IPS DF 19.7 (cell line): ENCODE results near the gene AFDN.

Source experiments
- DNase-seq: peaks from one replicate; pipeline ENCODE4 v3.0.0-alpha.2; 2013; ENCODE audit warnings: low read depth, low spot score

The AFDN gene

DNA sequence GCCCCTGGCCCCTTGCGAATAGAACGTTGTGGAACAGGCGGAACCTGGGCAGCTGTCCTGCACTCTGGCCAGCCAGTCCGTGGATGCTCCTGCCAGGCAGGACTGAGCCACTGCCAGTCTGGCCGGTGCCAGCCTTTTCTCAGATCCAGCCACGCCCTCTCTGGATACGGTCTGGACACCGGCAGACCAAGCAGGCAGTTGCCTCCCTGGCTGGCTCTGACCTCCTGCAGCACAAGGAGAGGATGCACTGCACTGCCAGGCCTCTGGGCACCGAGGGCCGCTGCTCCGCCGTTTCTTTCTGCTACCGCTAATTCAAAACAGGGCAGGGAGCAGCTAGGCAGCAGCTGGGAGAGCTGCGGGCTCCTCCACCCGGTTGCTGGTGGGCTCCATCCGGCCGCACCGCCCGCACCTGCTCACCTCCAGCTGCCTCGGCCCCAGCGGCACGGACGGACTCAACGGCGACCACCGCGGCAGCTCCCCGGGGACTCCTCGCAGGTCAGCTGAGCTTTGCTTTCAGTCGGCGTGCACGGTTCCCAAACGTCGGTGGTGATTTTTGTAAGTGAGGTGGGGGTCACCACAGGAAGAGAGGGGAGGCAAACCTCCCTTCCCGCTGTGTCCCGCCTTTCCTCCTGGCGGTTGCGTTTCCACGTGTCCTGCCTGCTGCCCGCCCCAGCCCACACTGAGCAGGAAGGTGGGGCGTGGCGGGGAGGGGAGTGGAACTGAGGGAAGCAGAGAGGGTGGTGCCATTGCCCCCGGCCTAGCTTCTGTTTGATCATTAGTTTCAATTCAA lies 30.3 kb upstream of the AFDN start:
- no peak for DNase-seq

DNA sequence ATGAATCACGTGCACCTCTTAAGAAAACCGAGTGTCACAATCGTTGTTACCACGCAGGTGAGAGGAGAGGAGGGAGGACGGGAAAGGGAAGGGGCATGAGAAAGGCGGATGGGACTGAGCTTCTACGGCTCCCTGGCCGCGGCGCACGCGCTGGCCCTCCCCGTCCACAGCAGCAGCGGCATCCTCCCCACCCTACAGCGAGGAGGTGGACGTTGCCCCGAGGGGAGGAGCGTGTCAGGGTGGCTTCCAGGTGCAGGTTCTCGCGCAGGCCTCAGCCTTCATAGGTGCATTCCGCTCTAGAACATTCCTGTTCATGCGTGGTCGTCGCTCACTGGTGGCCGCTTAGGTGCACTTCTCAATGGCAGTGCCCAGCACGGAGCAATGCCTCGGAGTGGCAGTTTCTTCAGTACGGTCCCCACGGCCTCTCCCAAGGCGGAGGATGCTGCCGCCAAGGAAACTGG lies 29.7 kb upstream of the AFDN start:
- DNase-seq, result no peak

DNA sequence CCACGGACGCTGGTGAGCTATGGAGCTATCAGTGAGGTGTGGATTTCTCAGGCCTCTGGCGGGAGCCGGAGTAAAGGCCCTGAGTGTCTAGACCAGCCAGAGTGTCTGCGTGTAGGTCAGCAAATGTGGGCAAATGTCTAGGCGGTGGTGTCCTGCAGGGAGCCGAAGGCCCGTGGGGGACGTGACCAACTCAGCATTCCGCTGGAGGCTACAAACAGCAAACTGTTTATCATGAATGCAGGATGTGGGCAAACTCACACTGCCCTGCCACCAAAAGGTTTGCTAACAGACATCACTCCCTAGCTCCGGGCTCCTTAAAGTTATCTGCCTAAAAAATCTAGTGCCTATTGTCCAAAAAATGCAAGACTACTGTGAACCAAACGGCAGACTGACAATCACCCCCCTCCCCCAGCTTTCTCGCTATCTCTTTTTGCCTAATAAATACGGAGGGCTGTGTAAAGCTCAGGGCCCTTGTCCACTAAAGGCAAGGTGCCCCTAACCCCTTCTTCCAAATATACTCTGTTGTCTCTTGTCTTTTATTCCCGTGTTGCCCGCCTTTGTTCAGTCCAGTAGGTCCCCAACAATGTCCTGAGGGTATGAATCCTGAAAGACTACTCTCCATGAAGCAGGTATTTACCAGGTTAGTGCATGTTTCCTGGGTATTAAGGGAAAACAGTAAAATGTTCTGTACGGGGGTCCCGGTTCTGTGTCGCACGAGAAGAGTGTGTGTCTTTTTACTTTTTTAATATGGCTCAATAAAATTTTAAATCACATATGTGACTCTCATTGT lies 29.0 kb upstream of the AFDN start:
- DNase-seq, result no peak

DNA sequence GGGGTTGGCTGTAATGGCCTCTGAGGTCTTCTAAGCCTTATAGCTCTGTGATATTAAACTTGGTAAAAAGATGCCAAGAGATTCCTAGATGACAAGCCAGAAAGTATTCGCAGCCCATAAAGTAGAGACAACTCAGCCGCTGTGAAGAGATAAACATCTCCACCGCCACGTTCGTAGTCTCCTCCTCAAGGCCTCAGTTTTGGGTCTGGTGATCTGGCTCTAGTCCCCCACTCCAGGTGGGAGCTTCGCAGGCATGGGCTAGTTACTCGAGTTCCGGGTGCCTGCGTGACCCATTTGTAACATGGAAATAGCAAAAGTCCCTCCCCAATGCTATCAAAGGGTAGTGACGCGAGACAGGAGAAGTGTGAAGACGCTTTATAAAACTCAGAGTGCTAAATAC lies 28.3 kb upstream of the AFDN start:
- no peak for DNase-seq

DNA sequence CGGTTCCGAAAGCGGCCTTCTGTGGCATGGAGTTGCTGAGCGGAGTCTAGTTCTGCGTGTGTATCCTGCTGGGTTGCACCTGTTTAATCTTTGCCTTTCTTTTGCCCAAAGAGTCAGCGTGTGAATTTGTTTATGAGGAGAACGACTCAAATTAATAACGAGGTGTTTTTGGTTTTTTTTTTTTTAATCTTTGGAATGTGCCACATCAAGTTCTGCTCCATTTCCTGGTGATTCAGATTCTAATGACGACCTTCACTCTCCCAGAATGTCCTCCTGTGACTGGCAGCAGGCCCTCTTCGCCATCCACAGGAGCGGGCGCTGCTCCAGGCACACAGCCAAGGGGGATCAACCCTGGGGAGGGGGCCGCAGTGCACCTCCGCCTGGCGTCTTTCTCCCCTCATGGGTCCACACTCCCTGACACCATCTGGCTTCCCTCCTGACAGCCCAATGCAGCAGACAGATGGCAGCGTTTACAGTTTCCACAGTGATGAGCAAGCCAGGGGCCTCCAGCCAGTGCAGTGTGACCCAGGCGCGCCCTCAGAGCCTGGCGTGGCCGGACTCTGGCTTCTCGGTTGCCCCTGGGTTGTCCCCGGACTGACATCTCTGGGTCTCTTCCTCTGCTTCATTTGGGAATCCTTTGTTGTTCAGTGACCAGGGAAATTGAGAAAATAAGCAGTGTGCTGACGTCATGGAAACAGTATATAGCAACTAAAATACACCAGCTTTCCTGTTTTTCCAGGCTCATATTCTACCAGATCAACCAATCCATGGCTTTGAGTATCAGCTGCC lies 27.5 kb upstream of the AFDN start:
- DNase-seq, result no peak

DNA sequence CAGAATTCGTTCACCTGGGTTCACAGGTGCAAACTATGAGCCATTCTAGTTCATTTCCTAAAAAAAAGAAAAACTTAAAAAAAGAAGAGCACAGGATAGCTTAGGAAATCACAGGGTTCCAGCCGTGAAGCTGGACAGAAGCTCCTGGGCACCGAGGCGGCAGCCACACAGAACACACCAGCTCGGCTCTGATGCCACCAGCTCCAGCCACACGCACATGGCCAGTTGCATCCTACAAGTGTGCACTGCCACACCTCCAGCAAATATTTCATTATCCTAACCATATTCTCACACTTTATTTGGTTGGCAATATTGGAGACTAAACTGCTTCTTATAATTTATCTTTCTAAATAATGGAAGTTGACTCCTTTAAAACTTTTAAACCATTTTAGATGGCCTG lies 26.2 kb upstream of the AFDN start:
- no peak for DNase-seq

DNA sequence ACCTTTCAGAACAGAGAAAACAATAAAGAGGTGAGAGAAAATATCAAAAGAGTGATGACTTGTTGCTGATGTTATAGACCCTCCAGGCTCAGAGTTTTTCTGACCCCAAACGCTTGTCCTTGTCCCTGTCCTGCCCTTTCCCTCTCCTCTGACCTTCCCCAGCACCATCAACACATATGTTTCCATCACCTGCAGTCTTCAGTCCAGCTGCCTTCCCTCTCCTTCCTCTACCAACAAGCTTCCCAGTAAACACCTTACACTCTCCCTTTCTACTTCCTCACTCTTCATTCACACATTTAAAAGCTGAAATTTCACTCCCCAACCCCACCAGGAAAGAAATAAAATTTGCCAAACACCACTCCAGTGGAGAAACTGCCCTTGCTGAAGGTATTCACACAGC lies 25.4 kb upstream of the AFDN start:
- DNase-seq, result no peak

DNA sequence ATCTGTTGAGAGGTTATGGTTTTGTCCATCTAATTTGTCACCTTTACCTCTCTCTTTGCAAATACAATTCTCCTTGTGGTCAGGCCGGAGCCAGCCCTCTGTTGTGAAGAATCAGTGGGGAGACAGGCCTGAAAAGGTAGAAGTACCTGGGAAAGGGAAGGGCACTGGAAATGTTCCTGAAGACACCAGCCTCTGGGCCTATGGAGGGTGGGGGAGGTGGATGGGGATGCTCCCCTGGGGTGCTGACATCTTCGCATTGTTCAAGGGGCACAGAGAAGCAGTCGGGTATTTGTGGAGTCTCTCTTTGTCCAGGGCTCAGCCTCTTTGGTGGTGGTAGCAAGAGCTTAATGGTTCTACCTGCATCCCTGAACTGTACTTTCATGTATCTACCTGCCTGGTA lies 24.4 kb upstream of the AFDN start:
- no peak for DNase-seq

DNA sequence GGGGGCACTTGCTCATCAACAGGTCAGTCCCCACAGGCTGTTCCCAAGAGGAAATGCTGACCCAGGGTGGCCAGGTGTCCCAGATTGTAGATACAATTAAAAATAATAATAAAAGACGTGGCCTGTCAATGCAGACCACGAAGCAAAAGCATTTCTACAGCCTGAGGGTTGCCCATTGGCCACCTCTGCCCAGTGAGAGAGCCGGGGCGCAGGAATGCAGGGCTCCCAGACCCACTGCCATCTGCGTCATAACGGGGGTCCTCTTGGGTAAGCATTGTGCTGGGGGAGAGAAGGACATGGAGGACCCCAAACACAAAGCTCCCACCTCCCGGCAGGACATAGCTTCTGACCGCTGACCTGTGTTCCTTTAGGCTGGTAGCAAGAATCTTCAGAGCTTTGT lies 22.9 kb upstream of the AFDN start:
- no peak for DNase-seq

DNA sequence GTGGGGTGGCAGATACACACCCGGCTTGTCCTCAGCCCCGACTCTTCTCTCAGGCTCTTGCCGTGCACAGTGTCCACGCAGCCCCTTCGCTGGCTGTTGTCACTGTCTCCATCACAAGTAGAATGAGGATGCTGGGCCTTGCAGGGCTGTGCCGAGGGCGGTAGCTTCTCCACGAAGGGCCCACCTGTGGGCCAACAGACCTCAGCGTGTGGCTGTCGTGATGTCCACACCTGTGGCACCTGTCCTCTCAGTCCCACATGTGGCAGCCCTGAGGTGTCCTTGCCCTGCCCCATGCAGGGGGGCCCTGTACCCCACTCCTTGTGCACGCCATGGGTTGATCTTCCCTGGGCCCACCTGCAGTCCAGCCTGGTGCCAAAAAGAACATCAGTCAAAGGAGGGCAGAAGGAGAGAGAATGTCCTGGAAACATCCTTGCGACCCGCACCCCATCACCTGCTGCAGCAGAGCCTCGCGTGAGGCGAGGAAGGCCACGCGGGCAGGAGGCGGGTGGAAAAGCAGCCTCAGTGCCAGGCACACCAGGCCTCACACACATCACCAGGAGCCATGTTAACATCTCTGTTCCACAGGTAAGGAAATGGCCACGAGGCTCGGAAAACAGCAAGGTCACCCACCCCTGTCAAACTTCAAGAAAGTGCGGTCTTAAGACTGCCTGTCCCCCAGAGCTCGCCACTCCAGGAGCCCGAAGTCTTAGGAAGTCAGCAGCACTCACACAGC lies 22.3 kb upstream of the AFDN start:
- DNase-seq, result no peak

DNA sequence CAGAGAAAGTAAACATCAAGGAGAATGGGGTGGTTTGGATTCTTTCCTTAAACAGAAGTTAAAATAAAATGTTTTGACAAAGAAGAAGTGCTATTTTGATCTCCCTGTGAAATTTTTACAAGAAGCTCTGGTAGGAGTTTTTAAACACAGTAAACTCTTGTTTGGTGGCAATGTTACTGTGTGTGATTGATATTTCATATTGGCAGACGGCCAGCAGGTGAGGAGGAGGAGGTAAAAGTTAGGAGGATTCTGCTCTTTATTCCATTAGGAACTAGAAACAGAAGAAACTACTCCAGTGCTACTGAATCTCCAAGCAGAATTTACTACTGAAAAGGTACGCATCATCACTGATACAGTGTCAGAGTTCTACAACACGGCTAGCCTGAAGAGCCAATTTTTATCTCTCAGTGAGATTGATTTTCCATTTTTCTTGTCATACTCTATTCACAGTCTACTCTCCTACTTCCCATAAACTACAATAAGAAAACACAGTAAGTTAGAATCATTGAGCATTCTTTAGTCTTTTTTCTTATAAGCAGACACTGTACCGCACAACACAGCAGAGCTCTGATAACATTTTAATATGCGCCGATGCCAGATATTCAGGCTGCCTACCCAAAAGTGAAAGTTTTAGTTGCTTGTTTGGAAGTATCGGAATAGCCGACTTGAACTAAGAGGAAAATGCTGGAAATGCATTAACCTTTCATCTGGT lies 21.2 kb upstream of the AFDN start:
- DNase-seq, result no peak

DNA sequence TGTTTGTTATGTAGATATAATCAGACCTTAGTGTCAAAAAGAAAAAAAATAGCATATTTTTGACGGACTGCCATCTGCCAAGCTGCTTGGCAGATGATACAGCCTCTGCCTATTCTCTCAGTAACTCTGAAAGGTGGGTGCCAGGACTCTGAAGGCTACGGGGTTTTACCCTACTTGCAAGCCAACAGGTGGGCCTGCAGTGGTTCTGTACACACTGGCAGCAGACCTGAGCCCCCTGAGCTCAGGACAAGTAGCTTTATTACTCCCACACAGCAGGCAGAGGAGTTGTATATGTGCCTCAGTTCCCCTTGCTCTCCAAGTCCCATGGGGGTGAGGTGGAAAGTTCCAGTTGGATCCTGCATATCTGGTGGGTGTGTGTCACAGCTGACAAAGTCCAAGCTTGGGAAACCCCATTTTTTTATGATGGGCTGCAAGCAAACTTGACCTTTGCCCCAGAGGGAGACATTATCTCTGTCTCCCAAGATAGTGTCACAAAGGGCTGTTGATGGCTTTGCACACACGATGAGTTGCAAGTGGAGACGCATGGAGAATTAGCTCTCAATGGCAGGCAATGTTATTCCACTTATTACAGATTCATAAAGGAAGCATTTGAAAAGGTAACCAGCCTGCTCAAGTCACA lies 20.5 kb upstream of the AFDN start:
- DNase-seq, result no peak

DNA sequence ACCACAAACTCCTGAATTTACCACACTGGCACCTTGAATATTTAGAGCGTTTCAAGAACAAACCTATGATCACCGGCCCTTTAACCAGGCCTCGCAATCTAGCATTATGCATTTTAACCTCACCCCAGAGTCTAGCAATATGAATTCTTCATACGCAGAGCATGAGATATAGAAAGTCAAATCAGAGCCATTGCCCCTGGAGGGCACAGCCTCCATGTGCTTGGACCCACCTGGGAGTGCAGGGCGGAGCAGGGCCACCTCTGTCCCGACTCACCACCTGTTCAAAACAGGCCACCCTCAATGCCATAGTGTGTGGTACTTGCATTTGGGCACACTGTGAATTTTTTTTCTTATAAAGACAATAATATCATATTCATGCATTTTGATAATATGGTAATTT lies 19.5 kb upstream of the AFDN start:
- DNase-seq, result no peak

DNA sequence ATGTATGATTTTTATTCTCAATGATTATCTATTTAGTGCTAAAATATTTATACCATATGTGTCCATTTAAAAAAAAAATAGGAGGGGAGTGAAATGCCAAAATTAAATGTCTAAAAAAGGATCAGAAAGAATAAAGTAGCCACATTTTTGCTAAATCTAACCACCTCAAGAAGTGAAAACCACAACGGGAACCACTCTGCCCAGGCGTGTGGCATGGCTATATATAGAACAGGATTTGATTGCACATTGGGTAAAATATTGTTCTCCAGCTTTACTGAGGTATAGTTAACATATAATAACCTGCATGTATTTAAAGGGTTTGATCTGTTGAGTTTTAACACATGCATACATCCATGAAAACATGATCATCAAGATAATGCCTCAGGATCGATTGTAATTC lies 19.0 kb upstream of the AFDN start:
- no peak for DNase-seq

DNA sequence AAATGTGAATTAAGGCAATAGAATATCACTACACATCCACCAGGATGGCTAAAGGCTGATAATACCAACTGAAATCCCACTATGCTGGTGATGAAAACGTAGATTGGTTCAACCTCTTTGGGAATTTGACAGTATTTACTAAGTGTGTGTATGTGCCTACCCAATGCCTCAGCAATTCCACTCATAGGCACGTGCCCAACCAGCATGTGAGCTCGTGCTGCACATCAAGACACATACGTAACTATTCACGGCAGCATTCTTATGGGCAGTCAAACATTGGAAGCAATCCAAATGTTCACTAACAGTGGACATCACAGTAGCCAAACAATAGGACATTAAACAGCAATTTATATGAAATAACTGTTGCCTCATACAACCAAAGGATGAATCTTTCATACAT lies 15.7 kb upstream of the AFDN start:
- no peak for DNase-seq

DNA sequence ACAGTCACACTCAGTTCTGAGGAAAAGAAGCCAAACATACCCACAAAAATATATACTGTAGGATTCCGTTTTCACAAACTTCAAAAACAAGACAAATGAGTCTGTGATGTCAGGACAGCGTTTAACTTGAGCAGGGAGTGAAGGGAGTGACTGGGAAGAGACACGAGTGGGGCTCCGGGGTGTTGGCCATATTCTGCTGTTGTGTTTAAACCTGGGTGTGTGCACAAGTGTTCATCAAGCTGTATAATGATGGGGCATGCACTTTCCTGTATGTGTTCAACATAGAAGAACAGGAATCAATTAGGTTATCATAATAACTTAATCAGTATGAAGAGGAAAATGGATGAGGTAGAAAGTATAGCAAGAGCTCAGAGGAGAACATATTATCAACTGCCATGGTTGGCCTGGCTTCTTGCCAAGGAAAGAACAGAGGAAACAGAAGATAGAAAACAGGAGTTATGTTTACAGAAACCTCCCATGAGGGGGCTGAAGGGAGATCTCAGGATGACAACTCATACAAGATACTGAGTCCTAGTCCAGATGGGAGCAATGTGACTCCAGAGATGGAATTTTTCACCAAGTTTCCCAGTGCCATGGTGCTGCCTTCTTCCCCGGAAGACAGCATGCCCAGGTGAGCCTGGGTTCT lies 15.1 kb upstream of the AFDN start:
- DNase-seq, result no peak

DNA sequence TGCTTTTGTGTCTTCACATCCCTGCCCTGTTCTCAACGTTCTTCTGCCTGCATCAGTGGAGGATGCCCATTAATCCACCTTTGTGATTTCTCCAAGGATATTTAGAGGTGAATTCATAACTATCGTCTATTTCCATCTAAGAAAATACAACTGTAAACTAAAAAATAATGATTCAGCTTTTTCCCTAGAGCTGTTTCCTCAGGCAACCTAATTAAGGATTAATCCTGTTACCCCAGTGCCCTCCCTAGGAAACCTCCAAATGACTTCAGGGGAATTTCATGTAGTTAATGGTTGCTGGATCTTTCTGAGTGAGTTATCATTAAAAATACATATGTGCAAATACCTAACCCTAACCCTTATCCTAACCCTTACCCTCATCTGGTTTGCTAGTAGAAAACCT lies 14.6 kb upstream of the AFDN start:
- no peak for DNase-seq

DNA sequence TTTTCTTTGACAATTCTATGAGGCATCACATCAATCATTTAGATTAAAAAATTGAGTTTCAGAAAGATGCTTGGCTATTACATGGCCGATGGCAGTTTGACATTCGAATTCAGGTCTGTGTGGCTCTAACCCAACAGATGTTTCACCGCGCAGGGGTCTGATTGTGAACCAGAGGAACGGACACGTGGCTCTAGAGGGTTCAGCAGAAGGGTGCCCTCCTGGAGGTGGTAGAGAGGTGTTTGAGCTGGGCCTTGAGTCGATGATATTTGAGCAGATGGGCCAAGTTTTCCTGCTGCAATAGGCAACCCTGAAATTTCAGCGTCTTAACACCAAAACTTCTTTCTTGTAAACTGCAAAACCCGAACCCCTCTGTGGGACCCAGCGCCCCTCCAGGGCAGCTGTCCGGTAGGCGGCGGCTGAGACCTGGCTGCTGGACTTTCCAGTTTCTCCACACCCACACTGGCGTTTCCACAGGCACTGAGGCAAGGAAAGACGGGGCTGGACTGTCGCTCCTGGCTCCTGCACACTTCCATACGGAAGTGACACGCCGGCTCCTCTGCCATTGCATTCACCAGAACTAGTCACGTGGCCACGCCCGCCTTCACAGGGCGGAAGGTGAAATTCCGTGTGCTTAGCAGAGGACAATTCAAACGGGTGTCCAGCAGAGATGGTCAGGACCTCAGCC lies 11.3 kb upstream of the AFDN start:
- DNase-seq, result no peak

DNA sequence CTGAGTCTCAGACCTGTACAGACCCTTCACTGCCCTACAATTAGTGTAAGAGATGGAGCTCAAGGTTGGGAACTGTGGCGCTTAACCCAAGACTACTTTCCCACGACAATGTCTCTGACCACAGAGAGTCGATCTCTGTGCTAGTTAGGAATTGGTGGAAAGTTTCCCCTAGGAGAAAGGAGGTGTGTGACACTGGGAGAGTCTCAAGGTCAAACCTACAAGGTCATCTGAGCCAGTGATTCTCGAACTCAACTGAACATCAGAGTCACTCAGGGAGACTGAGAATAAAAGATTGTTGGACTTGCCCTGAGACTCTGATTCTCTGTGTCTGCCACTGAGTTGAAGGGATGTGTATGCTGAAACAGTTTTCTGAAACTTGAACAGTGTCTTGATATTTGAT lies 9.7 kb upstream of the AFDN start:
- no peak for DNase-seq
